Mesothelial cell of epicardium (in vitro differentiated cells): ENCODE data around the gene TMEM87B. TPM values are rescaled to one million over a fixed set of nuclear protein-coding genes. Genes with fewer than 3 reads are reported as not detected.

Source experiments
- DNase-seq, 2 experiments: peaks; one replicate each; pipeline ENCODE4 v3.0.0; 2021; ENCODE audit warnings: low spot score in 2 of 2; ENCODE audit not compliant: unreplicated experiment in 2 of 2
- H3K27ac Mint-ChIP-seq: 2 replicates; pipeline ENCODE4 v1.8.0; 2021; ENCODE audit warnings: mixed read lengths
- H3K27me3 Mint-ChIP-seq: 2 replicates; pipeline ENCODE4 v1.8.0; 2021; ENCODE audit warnings: low read depth, mixed read lengths
- H3K36me3 Mint-ChIP-seq: 2 replicates; pipeline ENCODE4 v1.8.0; 2021; ENCODE audit warnings: mixed read lengths
- H3K4me1 Mint-ChIP-seq: 2 replicates; pipeline ENCODE4 v1.8.0; 2021; ENCODE audit warnings: mixed read lengths
- H3K4me3 Mint-ChIP-seq: 2 replicates; pipeline ENCODE4 v1.8.0; 2021; ENCODE audit warnings: mild to moderate bottlenecking, moderate library complexity, mixed read lengths
- H3K9me3 Mint-ChIP-seq: 2 replicates; pipeline ENCODE4 v1.8.0; 2021; ENCODE audit warnings: mixed read lengths
- CTCF ChIP-seq: fragments of 200-600 bp; sonication (generic); IDR thresholded peaks from one replicate; pipeline ENCODE4 v1.5.0; 2021; ENCODE audit warnings: antibody characterized with exemption; ENCODE audit not compliant: unreplicated experiment
- total RNA-seq: library from RNA; stranded (reverse); gene quantifications from 3 replicates; pipeline ENCODE4 v1.2.1, GENCODE V29; 2021

The TMEM87B gene
- total RNA-seq, 1 donor from 2014 or later, result 19.4 TPM

- no peak for DNase-seq
- no peak overlapping the region for H3K27ac Mint-ChIP-seq
- TF ChIP-seq CTCF, result no peak
- no peaks in the 10 kb centered on the region for H3K4me1 Mint-ChIP-seq
- H3K9me3 Mint-ChIP-seq, result no peaks in the 10 kb centered on the region
- no peak overlapping the region for H3K4me3 Mint-ChIP-seq
- no peaks in the 10 kb centered on the region for H3K36me3 Mint-ChIP-seq
- no peaks in the 10 kb centered on the region for H3K27me3 Mint-ChIP-seq
Measured at GRCh38 chr2:112157472-112157871, 102.4 kb downstream of the TMEM87B start.

GRCh38 chr2:112159454-112159921, 104.4 kb downstream of the TMEM87B start:
- H3K4me1 Mint-ChIP-seq, result no peaks in the 10 kb centered on the region
- H3K36me3 Mint-ChIP-seq, result no peaks in the 10 kb centered on the region
- no peak overlapping the region for H3K4me3 Mint-ChIP-seq
- no peaks in the 10 kb centered on the region for H3K9me3 Mint-ChIP-seq
- no peak for DNase-seq
- H3K27me3 Mint-ChIP-seq, result no peaks in the 10 kb centered on the region
- no peak for TF ChIP-seq CTCF
- no peak overlapping the region for H3K27ac Mint-ChIP-seq

DNA sequence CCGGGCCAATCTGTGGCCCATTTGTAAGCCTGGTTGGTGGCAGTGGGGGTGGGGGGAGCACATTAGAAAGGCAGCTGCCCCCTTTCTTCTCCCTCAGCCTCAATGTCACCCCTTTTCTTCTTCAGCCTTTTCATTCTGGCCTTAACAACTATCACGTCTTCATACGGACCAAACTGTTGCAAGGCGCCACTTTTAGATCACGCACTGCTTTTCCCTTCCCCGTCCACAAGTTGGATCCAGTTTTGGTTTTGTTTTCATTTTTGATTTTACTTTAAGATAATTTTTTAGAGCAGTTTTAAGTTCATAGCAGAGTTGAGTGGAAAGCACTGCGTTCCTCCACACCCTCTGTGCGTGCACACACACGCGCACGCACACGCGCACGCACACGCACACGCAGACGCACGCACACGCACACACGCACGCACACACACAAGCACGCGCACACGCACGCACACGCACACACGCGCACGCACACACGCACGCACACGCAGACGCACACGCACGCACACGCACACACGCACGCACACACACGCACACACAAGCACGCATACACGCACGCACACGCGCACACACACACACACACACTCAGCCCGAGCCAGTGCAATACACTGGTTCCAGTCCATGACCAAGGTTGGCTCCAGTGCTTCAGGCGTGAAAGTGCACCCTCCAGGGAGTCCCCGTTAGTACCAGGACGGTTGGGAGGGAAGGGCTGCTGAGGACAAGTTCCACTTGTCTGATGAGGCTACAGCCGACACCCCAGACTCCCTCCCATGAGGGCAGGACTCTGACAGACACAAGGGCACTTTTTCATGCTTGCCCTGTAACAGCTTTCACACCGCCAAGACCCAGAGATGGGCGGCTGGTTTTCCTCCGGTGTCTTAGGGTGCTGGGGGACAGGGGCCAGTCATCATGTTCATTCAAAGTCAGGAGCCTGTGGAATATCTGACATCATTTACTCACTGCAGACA, 105.5 kb downstream of the TMEM87B start:
- H3K36me3 Mint-ChIP-seq, result no peaks in the 10 kb centered on the region
- no peak overlapping the region for H3K27ac Mint-ChIP-seq
- H3K4me3 Mint-ChIP-seq, result no peak overlapping the region
- no peaks in the 10 kb centered on the region for H3K9me3 Mint-ChIP-seq
- no peaks in the 10 kb centered on the region for H3K4me1 Mint-ChIP-seq
- no peaks in the 10 kb centered on the region for H3K27me3 Mint-ChIP-seq
- TF ChIP-seq CTCF, result no peak
- no peak for DNase-seq

GRCh38 chr2:112161431-112162145, 106.5 kb downstream of the TMEM87B start:
- Mint-ChIP-seq H3K4me3 (no peak overlapping the region), H3K36me3 (no peaks in the 10 kb centered on the region), H3K27me3 (no peaks in the 10 kb centered on the region), H3K9me3 (no peaks in the 10 kb centered on the region), H3K27ac (no peak overlapping the region), H3K4me1 (no peaks in the 10 kb centered on the region)
- DNase-seq, result no peak
- TF ChIP-seq CTCF, result no peak

DNA sequence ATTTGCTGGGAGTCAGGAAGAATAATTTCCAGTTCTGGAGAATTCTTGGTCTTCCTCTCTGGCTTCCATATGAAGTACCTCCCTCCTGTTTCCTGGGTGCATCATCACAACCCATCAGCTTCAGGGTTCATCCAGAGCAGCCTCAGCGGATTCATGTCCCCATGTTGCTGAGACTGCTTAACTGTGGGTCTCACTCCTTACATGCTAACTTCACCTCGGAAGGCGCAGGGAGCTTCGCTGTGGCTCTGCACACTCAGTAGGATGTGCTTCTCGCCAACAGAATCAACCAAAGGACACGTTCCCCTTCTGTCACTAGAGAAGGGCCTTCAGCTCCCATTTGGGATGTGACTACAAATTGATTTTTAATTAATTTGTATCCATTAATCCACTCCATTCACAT, 107.3 kb downstream of the TMEM87B start:
- Mint-ChIP-seq H3K27me3 (no peaks in the 10 kb centered on the region), H3K27ac (no peak overlapping the region), H3K36me3 (no peaks in the 10 kb centered on the region), H3K4me1 (no peaks in the 10 kb centered on the region), H3K4me3 (no peak overlapping the region), H3K9me3 (no peaks in the 10 kb centered on the region)
- TF ChIP-seq CTCF, result no peak
- DNase-seq, result no peak
